Adrenal gland (tissue), 12 donors: Measurements from ENCODE around the gene ERC1. TPM values are rescaled to one million over a fixed set of nuclear protein-coding genes. Genes with fewer than 3 reads are reported as not detected.

ENCODE experiments used
- DNase-seq, 7 donors: peaks; one replicate each; pipeline ENCODE4 v3.0.0-alpha.2; 2019 to 2020
- H3K27ac ChIP-seq, 5 donors: fragments of 200-600 bp; sonication (generic) in 4 of 5; 1 replicate in 3 of 5; 2 replicates in 2 of 5; pipeline versions ENCODE4 v1.5.1 to v1.8.0; 2016 to 2020; ENCODE audit warnings: mild to moderate bottlenecking in 1 of 5
- H3K27me3 ChIP-seq: fragments of 200-600 bp; 2 replicates; pipeline ENCODE4 v1.8.0; 2021
- H3K36me3 ChIP-seq, 2 donors: fragments of 200-600 bp; replicated peaks in 1 of 2; 1 replicate in 1 of 2; 2 replicates in 1 of 2; pipeline versions ENCODE4 v1.5.1 to v1.8.0; 2018 to 2022
- H3K4me1 ChIP-seq, 2 donors: fragments of 200-600 bp; replicated peaks in 1 of 2; 1 replicate in 1 of 2; 2 replicates in 1 of 2; pipeline versions ENCODE4 v1.5.1 to v1.8.0; 2018 to 2021
- H3K4me3 ChIP-seq, 4 donors: fragments of 200-600 bp; sonication (generic) in 3 of 4; one replicate each; pipeline ENCODE4 v1.5.1; 2016 to 2018
- H3K9me3 ChIP-seq, 3 donors: fragments of 200-600 bp; sonication (generic) in 1 of 3; replicated peaks in 1 of 3; 1 replicate in 2 of 3; 2 replicates in 1 of 3; pipeline versions ENCODE4 v1.5.1 to v1.8.0; 2016 to 2021
- POLR2A ChIP-seq, 2 donors: fragments of 450-650 bp; IDR thresholded peaks; one replicate each; pipeline ENCODE4 v1.6.1; 2017; ENCODE audit warnings: antibody characterized with exemption in 2 of 2, mild to moderate bottlenecking in 2 of 2, moderate library complexity in 1 of 2
- WGBS, 4 donors: extraction: QIAGEN DNeasy Blood & Tissue Kit in 2 of 4; methylation state at CpG; one replicate each; pipeline versions ENCODE4 v1.1.5 to v1.1.7; 2013 to 2017; 5-methylcytosine and 5-hydroxymethylcytosine counted together
- intact Hi-C, 2 donors: fragments of 100-400 bp; cut with DNase I; formaldehyde crosslinking; loops; one replicate each; pipeline versions ENCODE4 v1.14.1 to v1.15.0; 2022 to 2023
- polyA plus RNA-seq, 3 donors: library from polyadenylated mRNA; stranded (reverse); fragments of 200-250 nt in 2 of 3; fragments of 350-450 nt in 1 of 3; fragmentation: Illumina TruSeq in 1 of 3; extraction: RNeasy Lipid Tissue Mini Kit (QIAGEN cat#74804) in 1 of 3; gene quantifications; one replicate each; pipeline ENCODE4 v1.2.3, GENCODE V29; 2013 to 2014
- total RNA-seq, 9 donors: library from RNA; depleted of rRNA in 4 of 9; stranded (reverse); fragments of >200 nt in 4 of 9; fragments of 120-200 nt in 1 of 9; fragmentation: NEBNext Ultra II Directional in 1 of 9; extraction: Animal tissue kit (Norgen Biotek cat#: 25700) in 1 of 9; gene quantifications; one replicate each; pipeline versions ENCODE4 v1.1.0 to v1.2.4, GENCODE V29; 2013 to 2023
- TF ChIP-seq, protein P1 (sequence below), 6 experiments: fragments of 450-650 bp in 4 of 6; fragments of 200-600 bp in 2 of 6; sonication (generic) in 1 of 6; IDR thresholded peaks; 1 replicate in 5 of 6; 2 replicates in 1 of 6; pipeline versions ENCODE4 v1.5.1 to v1.8.0; 2016 to 2021; ENCODE audit warnings: antibody characterized with exemption in 6 of 6, mild to moderate bottlenecking in 2 of 6, moderate library complexity in 1 of 6
- donor health status: healthy with polysubstance abuse.
- donor health status: Bipolar disorder and iron deficiency.
- donor health status: DM: yes; HTN: yes; CAD: no.
- donor health status: DM: no; HTN: no; CAD: no.
- donor health status: DM: no; HTN: no; CAD: no.
- donor health status: DM: yes; HTN: yes; CAD: no.

The ERC1 gene
- total and polyA plus RNA-seq, 12 donors = 4.1 to 79.5 (median 40.2) TPM

DNA sequence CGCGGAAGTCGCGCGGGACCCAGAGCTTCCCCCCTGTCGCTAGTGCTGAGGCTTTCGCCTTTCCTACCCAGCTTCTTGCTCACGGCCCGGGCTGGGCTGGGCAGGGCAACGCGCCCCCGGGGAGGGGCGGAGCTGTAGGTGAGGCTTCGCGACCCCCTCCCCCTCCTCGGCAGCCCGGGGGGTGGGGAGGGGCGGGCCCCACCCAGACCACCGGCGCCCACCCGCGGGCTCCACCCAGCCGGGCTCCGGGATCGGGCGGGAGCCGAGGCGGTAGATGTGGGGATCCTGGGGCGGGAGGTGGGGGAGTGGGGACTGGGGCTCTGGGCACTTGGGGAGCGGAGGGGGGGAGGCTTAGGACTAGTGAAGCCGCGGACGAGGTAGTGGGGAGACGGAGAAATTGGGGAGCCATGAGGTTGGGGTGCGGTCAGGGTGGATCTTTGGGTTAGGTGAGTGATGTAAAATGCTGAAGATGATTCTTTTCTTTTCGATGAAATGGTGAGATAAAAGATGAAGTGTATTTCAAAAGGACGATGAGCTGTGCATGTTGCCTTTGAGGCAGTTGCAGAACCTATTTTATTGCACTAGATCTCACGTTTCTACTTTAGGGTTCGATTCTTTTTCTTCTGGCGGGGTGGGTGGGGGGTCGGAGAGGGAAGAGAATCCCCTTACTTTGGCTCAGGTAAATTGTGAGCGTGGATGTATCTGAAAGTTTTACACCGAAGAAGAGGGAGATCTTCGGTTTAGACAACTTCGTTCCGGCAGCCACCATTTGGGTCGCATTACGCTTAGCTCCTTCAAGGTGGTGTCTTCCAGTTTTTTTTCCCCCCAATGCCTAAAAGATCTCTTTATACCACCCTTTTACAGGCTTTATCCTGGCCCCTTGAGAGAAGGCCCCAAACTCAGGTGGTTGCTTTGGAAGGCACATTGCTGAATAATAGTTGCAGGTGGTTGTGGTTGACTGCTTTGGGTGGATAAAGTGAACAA is 619 bp downstream of the ERC1 start:
- DNase-seq = peak in 2 of 7 donors; percentile 41 to 50
- 3 to 6% (median 5%) methylated on average over 19 to 48 of the region's 48 CpGs for WGBS, 4 donors
- H3K9me3 ChIP-seq = no peaks in the 10 kb centered on the region
- H3K4me3 ChIP-seq = peak overlapping the region; percentile 37 to 84 (median 66)
- TF ChIP-seq, protein P1, sequence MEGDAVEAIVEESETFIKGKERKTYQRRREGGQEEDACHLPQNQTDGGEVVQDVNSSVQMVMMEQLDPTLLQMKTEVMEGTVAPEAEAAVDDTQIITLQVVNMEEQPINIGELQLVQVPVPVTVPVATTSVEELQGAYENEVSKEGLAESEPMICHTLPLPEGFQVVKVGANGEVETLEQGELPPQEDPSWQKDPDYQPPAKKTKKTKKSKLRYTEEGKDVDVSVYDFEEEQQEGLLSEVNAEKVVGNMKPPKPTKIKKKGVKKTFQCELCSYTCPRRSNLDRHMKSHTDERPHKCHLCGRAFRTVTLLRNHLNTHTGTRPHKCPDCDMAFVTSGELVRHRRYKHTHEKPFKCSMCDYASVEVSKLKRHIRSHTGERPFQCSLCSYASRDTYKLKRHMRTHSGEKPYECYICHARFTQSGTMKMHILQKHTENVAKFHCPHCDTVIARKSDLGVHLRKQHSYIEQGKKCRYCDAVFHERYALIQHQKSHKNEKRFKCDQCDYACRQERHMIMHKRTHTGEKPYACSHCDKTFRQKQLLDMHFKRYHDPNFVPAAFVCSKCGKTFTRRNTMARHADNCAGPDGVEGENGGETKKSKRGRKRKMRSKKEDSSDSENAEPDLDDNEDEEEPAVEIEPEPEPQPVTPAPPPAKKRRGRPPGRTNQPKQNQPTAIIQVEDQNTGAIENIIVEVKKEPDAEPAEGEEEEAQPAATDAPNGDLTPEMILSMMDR (IDR thresholded peaks at IDR 0.05) = peak in 1 of 6 experiments; percentile 7
- peak in 1 of 2 donors; percentile 11 for TF ChIP-seq POLR2A (IDR thresholded peaks at IDR 0.05)
- H3K36me3 ChIP-seq = no peaks in the 10 kb centered on the region
- peak overlapping the region; percentile 75 to 100 (median 91) for H3K27ac ChIP-seq
- intact Hi-C loops = loop anchor here in 1 of 2 donors (10.0 kb wide), 1 partner anchor 83 kb away; no protein-coding TSS in a partner anchor
- peaks cover 15 to 56% of the 10 kb centered on the region in 2 donors for H3K4me1 ChIP-seq
- H3K27me3 ChIP-seq = no peaks in the 10 kb centered on the region

DNA sequence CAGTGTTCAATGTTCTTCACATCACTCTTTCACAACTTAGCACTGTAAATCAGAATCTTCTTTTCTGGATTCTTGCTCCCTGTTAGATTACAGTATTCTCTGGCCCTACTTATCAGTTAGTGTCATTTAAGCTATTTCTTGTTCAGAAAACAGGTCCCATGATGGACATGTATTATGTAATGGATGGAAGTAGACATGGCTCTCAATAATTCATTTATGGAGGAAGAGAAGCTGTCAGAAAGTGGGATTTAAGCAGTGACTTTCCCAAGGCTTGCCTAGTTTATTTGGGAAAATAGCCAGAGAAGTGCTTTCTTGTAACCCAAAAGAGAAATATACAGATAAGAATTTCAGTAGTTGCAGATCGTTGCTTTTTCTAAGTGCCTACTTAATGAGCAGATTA is 1.6 kb downstream of the ERC1 start:
- Histone ChIP-seq H3K27me3 (no peaks in the 10 kb centered on the region), H3K9me3 (no peaks in the 10 kb centered on the region), H3K4me1 (peaks cover 15 to 61% of the 10 kb centered on the region in 2 donors), H3K4me3 (no peak overlapping the region), H3K27ac (peak overlapping the region in 4 of 5 donors; percentile 0 to 100 (median 67)), H3K36me3 (no peaks in the 10 kb centered on the region)
- intact Hi-C loops = loop anchor here in 1 of 2 donors (10.0 kb wide), 1 partner anchor 82 kb away; no protein-coding TSS in a partner anchor
- TF ChIP-seq, protein P1 (IDR thresholded peaks at IDR 0.05) = no peak
- TF ChIP-seq POLR2A (IDR thresholded peaks at IDR 0.05) = no peak
- DNase-seq = no peak
- WGBS, 4 donors = 12 to 29% (median 16%) methylated on average over 1 of the region's 1 CpG

DNA sequence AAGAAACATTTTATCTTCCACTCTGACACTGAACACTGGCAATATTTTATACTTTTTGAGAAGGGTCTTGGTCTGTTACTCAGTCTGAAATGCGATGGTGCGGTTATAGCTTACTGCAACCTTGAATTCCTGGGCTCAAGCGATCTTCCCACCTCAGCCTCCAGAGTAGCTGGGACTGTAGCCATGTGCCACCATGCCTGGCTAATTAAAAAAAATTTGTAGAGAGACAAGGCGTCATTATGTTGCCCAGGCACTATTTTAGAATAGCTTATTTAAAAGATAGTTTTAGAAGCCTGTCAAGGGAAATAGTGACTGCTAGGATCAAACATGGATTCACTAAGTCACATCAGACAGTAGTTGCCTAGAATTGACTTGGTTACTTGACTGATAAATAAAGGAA is 5.9 kb downstream of the ERC1 start:
- Histone ChIP-seq H3K27ac (no peak overlapping the region), H3K4me1 (peaks cover 8 to 43% of the 10 kb centered on the region in 2 donors)

DNA sequence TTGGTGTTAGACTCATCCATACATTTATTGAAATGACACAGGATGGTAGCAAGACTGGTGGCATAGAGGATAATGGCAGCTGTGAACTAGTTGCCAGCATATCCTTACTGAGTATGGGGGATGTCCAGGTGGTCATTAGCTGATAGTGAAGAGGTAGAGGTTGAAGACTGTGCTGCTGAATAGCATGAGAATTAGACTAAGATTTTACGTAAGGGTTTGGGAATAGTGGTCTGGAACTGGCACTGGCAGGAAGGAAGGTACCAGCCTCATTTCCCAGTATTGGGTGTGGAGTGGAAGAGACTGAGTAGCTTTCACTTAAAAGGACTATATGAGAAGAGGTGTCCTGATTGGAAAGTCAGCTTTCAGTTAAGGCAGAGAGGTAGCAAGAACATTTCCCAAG is 6.5 kb downstream of the ERC1 start:
- Histone ChIP-seq H3K9me3 (no peaks in the 10 kb centered on the region), H3K4me3 (no peak overlapping the region), H3K27ac (no peak overlapping the region), H3K27me3 (no peaks in the 10 kb centered on the region), H3K36me3 (no peaks in the 10 kb centered on the region), H3K4me1 (peaks cover 8 to 37% of the 10 kb centered on the region in 2 donors)
- WGBS, 4 donors = 87 to 96% (median 92%) methylated on average over 1 of the region's 1 CpG
- no peak for DNase-seq
- intact Hi-C loops = loop anchor here in 1 of 2 donors (10.0 kb wide), 1 partner anchor 77 kb away; no protein-coding TSS in a partner anchor
- TF ChIP-seq POLR2A (IDR thresholded peaks at IDR 0.05) = no peak
- TF ChIP-seq, protein P1 (IDR thresholded peaks at IDR 0.05) = no peak

More for the DNA sequence above, 5.9 kb downstream of the ERC1 start:
- WGBS, 4 donors = 67 to 77% (median 71%) methylated on average over 4 of the region's 4 CpGs
- TF ChIP-seq POLR2A (IDR thresholded peaks at IDR 0.05) = no peak
- TF ChIP-seq, protein P1 (IDR thresholded peaks at IDR 0.05) = no peak
- no peak for DNase-seq
- Histone ChIP-seq H3K36me3 (no peaks in the 10 kb centered on the region), H3K4me3 (no peak overlapping the region), H3K27me3 (no peaks in the 10 kb centered on the region), H3K9me3 (no peaks in the 10 kb centered on the region)
- intact Hi-C loops = loop anchor here in 1 of 2 donors (10.0 kb wide), 1 partner anchor 78 kb away; no protein-coding TSS in a partner anchor
